Measurements from ENCODE around the gene TARBP1. TPM values are rescaled to one million over a fixed set of nuclear protein-coding genes. Genes with fewer than 3 reads are reported as not detected.

The TARBP1 gene
- total RNA-seq, 1 donor from 2014 or later = 17.8 TPM

DNA sequence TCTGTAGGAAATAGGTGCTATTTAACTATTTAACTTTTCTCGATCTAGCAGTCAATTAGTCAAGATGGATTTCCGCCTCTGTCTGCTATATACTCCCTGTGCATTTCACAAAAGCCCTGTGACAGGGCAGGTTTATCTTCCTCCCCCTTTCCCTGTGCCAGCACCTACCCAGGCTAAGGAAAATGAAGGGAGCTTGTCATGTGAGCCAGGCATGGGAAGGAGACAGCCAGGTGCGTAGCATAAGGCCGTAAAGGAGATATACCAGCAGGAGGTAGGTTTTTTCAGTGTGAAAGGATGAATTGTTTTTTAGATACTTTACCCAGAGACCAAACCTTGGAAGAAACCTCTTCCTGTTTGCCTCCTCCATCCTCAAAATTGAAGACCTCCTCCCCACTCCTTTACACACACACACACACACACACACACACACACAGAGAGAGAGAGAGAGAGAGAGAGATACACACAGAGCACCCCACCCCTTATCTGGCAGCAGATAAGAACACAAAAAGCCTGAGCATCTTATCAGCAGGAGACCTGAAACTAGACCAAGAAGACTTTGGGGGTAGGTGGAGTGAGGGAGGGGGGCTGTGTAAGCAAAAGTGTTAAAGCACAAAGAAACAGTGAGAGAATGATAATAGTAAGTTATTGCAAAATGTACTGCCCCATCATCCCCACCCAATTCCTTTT, 12.0 kb upstream of the TARBP1 start:
- no peak overlapping the region for H3K4me3 ChIP-seq (ENCODE audit: insufficient read depth, low read depth, low read length)
- TF ChIP-seq CTCF (IDR thresholded peaks at IDR 0.05; ENCODE audit: insufficient read depth, low read depth, low read length) (no peak), EZH2 (IDR thresholded peaks at IDR 0.05; ENCODE audit: insufficient read depth, low read length) (no peak)
- no peaks in the 10 kb centered on the region for H3K36me3 ChIP-seq (ENCODE audit: insufficient read depth, low read length)
- H3K27me3 ChIP-seq (ENCODE audit: insufficient read depth, low read length) = no peaks in the 10 kb centered on the region
- H4K20me1 ChIP-seq (ENCODE audit: insufficient read depth, low read length) = no peaks in the 10 kb centered on the region
- no peak overlapping the region for H3K4me3 Mint-ChIP-seq (ENCODE audit: unreplicated experiment)
- FAIRE-seq (no peak), DNase-seq (ENCODE audit: low read depth) (no peak)
- peaks cover 25% of the 10 kb centered on the region for H3K4me1 Mint-ChIP-seq (ENCODE audit: low read depth, unreplicated experiment)
- H3K79me2 ChIP-seq (ENCODE audit: insufficient read depth, low read length) = no peaks in the 10 kb centered on the region
- H2AFZ ChIP-seq (ENCODE audit: low read depth, low read length) = no peak overlapping the region
- no peaks in the 10 kb centered on the region for H3K9me3 Mint-ChIP-seq (ENCODE audit: unreplicated experiment)
- no peak overlapping the region for H3K9ac ChIP-seq (ENCODE audit: low read length)
- H3K36me3 Mint-ChIP-seq (ENCODE audit: low read depth, unreplicated experiment) = no peaks in the 10 kb centered on the region
- no peaks in the 10 kb centered on the region for H3K9me3 ChIP-seq (ENCODE audit: insufficient read depth, low read depth, low read length)
- H3K27me3 Mint-ChIP-seq (ENCODE audit: low read depth, unreplicated experiment) = no peaks in the 10 kb centered on the region
- H3K27ac ChIP-seq (ENCODE audit: low read depth, low read length) = no peak overlapping the region
- peaks cover 13% of the 10 kb centered on the region for H3K4me1 ChIP-seq (ENCODE audit: insufficient read depth, low read length)
- no peak overlapping the region for H3K27ac Mint-ChIP-seq (ENCODE audit: unreplicated experiment)
- H3K4me2 ChIP-seq (ENCODE audit: low read length) = no peak overlapping the region

DNA sequence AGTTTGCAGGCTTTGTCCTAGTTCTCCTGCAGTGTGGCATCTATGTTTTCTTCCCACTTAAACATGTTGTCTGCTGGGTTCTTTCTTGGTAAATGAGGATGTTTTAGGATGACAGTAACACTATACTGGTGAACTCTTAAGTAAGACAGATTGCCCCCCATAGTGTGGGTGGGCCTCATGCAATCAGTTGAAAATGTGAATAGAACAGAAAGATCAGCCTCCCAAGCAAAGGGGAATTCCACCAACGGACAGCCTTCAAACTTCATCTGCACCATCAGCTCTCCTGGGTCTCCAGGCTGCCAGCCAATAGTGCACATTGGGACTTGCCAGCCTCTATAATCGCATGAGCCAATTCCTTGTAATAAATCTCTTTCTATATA, 10.7 kb upstream of the TARBP1 start:
- TF ChIP-seq CTCF (IDR thresholded peaks at IDR 0.05; ENCODE audit: insufficient read depth, low read depth, low read length) (no peak), EZH2 (IDR thresholded peaks at IDR 0.05; ENCODE audit: insufficient read depth, low read length) (no peak)
- no peaks in the 10 kb centered on the region for H3K27me3 Mint-ChIP-seq (ENCODE audit: low read depth, unreplicated experiment)
- peaks cover 15% of the 10 kb centered on the region for H3K4me1 Mint-ChIP-seq (ENCODE audit: low read depth, unreplicated experiment)
- no peaks in the 10 kb centered on the region for H3K36me3 Mint-ChIP-seq (ENCODE audit: low read depth, unreplicated experiment)
- H3K9me3 Mint-ChIP-seq (ENCODE audit: unreplicated experiment) = no peaks in the 10 kb centered on the region
- H3K27ac Mint-ChIP-seq (ENCODE audit: unreplicated experiment) = no peak overlapping the region
- no peak for FAIRE-seq
- H3K9ac ChIP-seq (ENCODE audit: low read length) = no peak overlapping the region
- H3K36me3 ChIP-seq (ENCODE audit: insufficient read depth, low read length) = no peaks in the 10 kb centered on the region
- no peaks in the 10 kb centered on the region for H3K9me3 ChIP-seq (ENCODE audit: insufficient read depth, low read depth, low read length)
- H3K27me3 ChIP-seq (ENCODE audit: insufficient read depth, low read length) = no peaks in the 10 kb centered on the region
- no peaks in the 10 kb centered on the region for H3K79me2 ChIP-seq (ENCODE audit: insufficient read depth, low read length)
- no peaks in the 10 kb centered on the region for H4K20me1 ChIP-seq (ENCODE audit: insufficient read depth, low read length)
- peaks cover 8% of the 10 kb centered on the region for H3K4me1 ChIP-seq (ENCODE audit: insufficient read depth, low read length)
- H3K4me3 ChIP-seq (ENCODE audit: insufficient read depth, low read depth, low read length) = no peak overlapping the region
- no peak overlapping the region for H2AFZ ChIP-seq (ENCODE audit: low read depth, low read length)
- no peak overlapping the region for H3K4me3 Mint-ChIP-seq (ENCODE audit: unreplicated experiment)
- H3K4me2 ChIP-seq (ENCODE audit: low read length) = no peak overlapping the region
- DNase-seq (ENCODE audit: low read depth) = no peak
- no peak overlapping the region for H3K27ac ChIP-seq (ENCODE audit: low read depth, low read length)

DNA sequence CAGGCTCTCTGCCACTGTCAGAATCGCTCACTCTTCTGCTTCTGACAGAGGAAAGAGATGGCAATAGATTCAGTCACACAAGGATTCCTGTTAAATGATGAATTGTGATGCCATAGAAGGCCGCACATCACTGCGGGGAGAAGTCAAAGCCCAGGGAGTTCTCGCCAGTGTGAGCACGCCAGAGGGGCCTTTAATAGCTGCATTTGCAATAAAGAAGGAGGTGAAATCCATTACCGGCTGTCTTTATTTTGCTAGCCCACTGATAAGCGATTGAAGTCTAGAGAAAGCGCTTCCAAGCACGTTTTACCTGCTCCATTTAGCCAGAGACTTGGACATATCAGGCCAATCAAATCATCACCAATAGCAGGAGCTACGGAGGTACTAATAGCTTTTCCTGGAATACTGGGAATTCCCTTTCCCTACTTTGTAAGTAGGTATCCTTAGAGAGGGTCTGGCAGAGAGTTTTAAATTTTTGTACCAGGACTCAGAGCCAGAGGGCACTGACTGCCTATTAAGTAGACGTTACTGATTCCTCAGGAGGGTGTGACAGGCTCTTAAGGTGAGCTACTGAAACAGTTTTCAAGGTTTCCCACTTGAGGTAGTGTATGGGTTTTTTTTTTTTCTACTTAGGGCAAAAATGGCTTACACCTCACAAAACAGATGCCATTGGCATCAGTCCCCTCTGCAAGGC, 10.2 kb upstream of the TARBP1 start:
- no peak overlapping the region for H3K27ac Mint-ChIP-seq (ENCODE audit: unreplicated experiment)
- Histone ChIP-seq H3K36me3 (ENCODE audit: insufficient read depth, low read length) (no peaks in the 10 kb centered on the region), H3K79me2 (ENCODE audit: insufficient read depth, low read length) (no peaks in the 10 kb centered on the region), H3K27ac (ENCODE audit: low read depth, low read length) (no peak overlapping the region), H4K20me1 (ENCODE audit: insufficient read depth, low read length) (no peaks in the 10 kb centered on the region), H3K9ac (ENCODE audit: low read length) (peak overlapping the region; percentile 8), H3K4me2 (ENCODE audit: low read length) (no peak overlapping the region), H3K4me3 (ENCODE audit: insufficient read depth, low read depth, low read length) (no peak overlapping the region), H3K9me3 (ENCODE audit: insufficient read depth, low read depth, low read length) (no peaks in the 10 kb centered on the region), H2AFZ (ENCODE audit: low read depth, low read length) (no peak overlapping the region), H3K4me1 (ENCODE audit: insufficient read depth, low read length) (peaks cover 2% of the 10 kb centered on the region), H3K27me3 (ENCODE audit: insufficient read depth, low read length) (no peaks in the 10 kb centered on the region)
- H3K36me3 Mint-ChIP-seq (ENCODE audit: low read depth, unreplicated experiment) = no peaks in the 10 kb centered on the region
- no peak for FAIRE-seq
- DNase-seq (ENCODE audit: low read depth) = no peak
- no peak overlapping the region for H3K4me3 Mint-ChIP-seq (ENCODE audit: unreplicated experiment)
- H3K4me1 Mint-ChIP-seq (ENCODE audit: low read depth, unreplicated experiment) = peaks cover 10% of the 10 kb centered on the region
- no peak for TF ChIP-seq EZH2 (IDR thresholded peaks at IDR 0.05; ENCODE audit: insufficient read depth, low read length)
- TF ChIP-seq CTCF (IDR thresholded peaks at IDR 0.05; ENCODE audit: insufficient read depth, low read depth, low read length) = no peak
- H3K27me3 Mint-ChIP-seq (ENCODE audit: low read depth, unreplicated experiment) = no peaks in the 10 kb centered on the region
- no peaks in the 10 kb centered on the region for H3K9me3 Mint-ChIP-seq (ENCODE audit: unreplicated experiment)
